ENCODE data around the gene TNFSF13B.
"Not testable (repeated sequence)": the region's sequence is repeated elsewhere in the genome, so short reads cannot be mapped to it uniquely, and the experiment has no call there.

The TNFSF13B gene

GRCh38 chr13:108306860-108307259 lies 37.3 kb downstream of the TNFSF13B start:
- H3F3A ChIP-seq (ENCODE audit: insufficient read depth, low read length): no peaks in the 10 kb centered on the region
- no peaks in the 10 kb centered on the region for H3K36me3 ChIP-seq (ENCODE audit: insufficient read depth, low read length)
- H3K4me1 ChIP-seq (ENCODE audit: insufficient read depth, low read length, severe bottlenecking): no peaks in the 10 kb centered on the region
- H3K79me2 ChIP-seq (ENCODE audit: insufficient read depth, low read length): no peaks in the 10 kb centered on the region
- H2AFZ ChIP-seq (ENCODE audit: low read length): no peak overlapping the region
- 0 out of 2 replicates have a peak, but pooled peaks cover 2% of the 10 kb centered on the region for H3K9me3 ChIP-seq (ENCODE audit: low read length)
- H3K27ac ChIP-seq (ENCODE audit: low read depth, low read length, poor library complexity, severe bottlenecking): no peak overlapping the region
- H3K27me3 ChIP-seq (ENCODE audit: insufficient read depth, low read length): no peaks in the 10 kb centered on the region
- no peaks in the 10 kb centered on the region for H3K9me2 ChIP-seq (ENCODE audit: low read depth, low read length)
- no peaks in the 10 kb centered on the region for H4K20me1 ChIP-seq (ENCODE audit: insufficient read depth, low read length)
- H3K4me2 ChIP-seq (ENCODE audit: low read length): no peak overlapping the region
- H3K4me3 ChIP-seq (ENCODE audit: low read depth, low read length, poor library complexity, severe bottlenecking): no peak overlapping the region
- no peak overlapping the region for H3K9ac ChIP-seq (ENCODE audit: low read length)
- TF ChIP-seq, protein P1, sequence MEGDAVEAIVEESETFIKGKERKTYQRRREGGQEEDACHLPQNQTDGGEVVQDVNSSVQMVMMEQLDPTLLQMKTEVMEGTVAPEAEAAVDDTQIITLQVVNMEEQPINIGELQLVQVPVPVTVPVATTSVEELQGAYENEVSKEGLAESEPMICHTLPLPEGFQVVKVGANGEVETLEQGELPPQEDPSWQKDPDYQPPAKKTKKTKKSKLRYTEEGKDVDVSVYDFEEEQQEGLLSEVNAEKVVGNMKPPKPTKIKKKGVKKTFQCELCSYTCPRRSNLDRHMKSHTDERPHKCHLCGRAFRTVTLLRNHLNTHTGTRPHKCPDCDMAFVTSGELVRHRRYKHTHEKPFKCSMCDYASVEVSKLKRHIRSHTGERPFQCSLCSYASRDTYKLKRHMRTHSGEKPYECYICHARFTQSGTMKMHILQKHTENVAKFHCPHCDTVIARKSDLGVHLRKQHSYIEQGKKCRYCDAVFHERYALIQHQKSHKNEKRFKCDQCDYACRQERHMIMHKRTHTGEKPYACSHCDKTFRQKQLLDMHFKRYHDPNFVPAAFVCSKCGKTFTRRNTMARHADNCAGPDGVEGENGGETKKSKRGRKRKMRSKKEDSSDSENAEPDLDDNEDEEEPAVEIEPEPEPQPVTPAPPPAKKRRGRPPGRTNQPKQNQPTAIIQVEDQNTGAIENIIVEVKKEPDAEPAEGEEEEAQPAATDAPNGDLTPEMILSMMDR (IDR thresholded peaks at IDR 0.05; ENCODE audit: low read length): no peak
- TF ChIP-seq EZH2 (IDR thresholded peaks at IDR 0.05; ENCODE audit: borderline replicate concordance, low read length): no peak

GRCh38 chr13:108311596-108311995 lies 42.1 kb downstream of the TNFSF13B start:
- not testable (repeated sequence) for H3K27ac ChIP-seq (ENCODE audit: low read depth, low read length, poor library complexity, severe bottlenecking); H3K9me2 ChIP-seq (ENCODE audit: low read depth, low read length); H4K20me1 ChIP-seq (ENCODE audit: insufficient read depth, low read length); H3K79me2 ChIP-seq (ENCODE audit: insufficient read depth, low read length); H3K9ac ChIP-seq (ENCODE audit: low read length); H3K27me3 ChIP-seq (ENCODE audit: insufficient read depth, low read length); H3F3A ChIP-seq (ENCODE audit: insufficient read depth, low read length); H3K4me2 ChIP-seq (ENCODE audit: low read length); H2AFZ ChIP-seq (ENCODE audit: low read length); H3K9me3 ChIP-seq (ENCODE audit: low read length); H3K4me3 ChIP-seq (ENCODE audit: low read depth, low read length, poor library complexity, severe bottlenecking); H3K36me3 ChIP-seq (ENCODE audit: insufficient read depth, low read length)
- peaks cover 11% of the 10 kb centered on the region for H3K4me1 ChIP-seq (ENCODE audit: insufficient read depth, low read length, severe bottlenecking)

DNA sequence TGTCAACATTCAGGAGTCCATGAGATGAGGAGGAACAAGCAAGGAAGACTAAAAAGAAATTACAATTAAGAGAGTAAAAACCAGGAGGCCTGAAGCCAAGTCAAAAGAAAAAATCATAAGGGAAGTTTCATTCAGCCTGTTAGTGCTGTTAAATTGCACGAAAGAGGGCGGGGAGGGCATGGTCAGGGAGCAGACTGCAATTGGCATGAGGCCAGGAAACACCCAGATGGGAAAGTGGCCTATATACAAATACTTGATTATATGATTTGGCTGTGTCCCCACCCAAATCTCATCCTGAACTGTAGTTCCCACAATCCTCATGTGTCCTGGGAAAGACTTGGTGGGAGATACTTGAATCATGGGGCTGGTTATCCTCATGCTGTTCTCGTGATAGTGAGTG lies 43.9 kb downstream of the TNFSF13B start:
- Histone ChIP-seq H3K9me3 (ENCODE audit: low read length) (0 out of 2 replicates have a peak, but pooled peaks cover 2% of the 10 kb centered on the region), H3K27ac (ENCODE audit: low read depth, low read length, poor library complexity, severe bottlenecking) (no peak overlapping the region), H2AFZ (ENCODE audit: low read length) (no peak overlapping the region), H3K4me1 (ENCODE audit: insufficient read depth, low read length, severe bottlenecking) (peaks cover 11% of the 10 kb centered on the region), H3K36me3 (ENCODE audit: insufficient read depth, low read length) (no peaks in the 10 kb centered on the region), H3K79me2 (ENCODE audit: insufficient read depth, low read length) (no peaks in the 10 kb centered on the region), H3K9me2 (ENCODE audit: low read depth, low read length) (no peaks in the 10 kb centered on the region), H4K20me1 (ENCODE audit: insufficient read depth, low read length) (no peaks in the 10 kb centered on the region), H3F3A (ENCODE audit: insufficient read depth, low read length) (no peaks in the 10 kb centered on the region), H3K4me3 (ENCODE audit: low read depth, low read length, poor library complexity, severe bottlenecking) (no peak overlapping the region), H3K9ac (ENCODE audit: low read length) (no peak overlapping the region), H3K4me2 (ENCODE audit: low read length) (no peak overlapping the region), H3K27me3 (ENCODE audit: insufficient read depth, low read length) (no peaks in the 10 kb centered on the region)
- TF ChIP-seq EZH2 (IDR thresholded peaks at IDR 0.05; ENCODE audit: borderline replicate concordance, low read length): no peak
- TF ChIP-seq, protein P1 (IDR thresholded peaks at IDR 0.05; ENCODE audit: low read length): no peak

- TF ChIP-seq EZH2 (IDR thresholded peaks at IDR 0.05; ENCODE audit: borderline replicate concordance, low read length): no peak
- TF ChIP-seq, protein P1 (IDR thresholded peaks at IDR 0.05; ENCODE audit: low read length): no peak
- Histone ChIP-seq H3K9me3 (ENCODE audit: low read length) (no peaks in the 10 kb centered on the region), H3K9me2 (ENCODE audit: low read depth, low read length) (no peaks in the 10 kb centered on the region), H3K4me1 (ENCODE audit: insufficient read depth, low read length, severe bottlenecking) (peaks cover 11% of the 10 kb centered on the region), H3K27ac (ENCODE audit: low read depth, low read length, poor library complexity, severe bottlenecking) (no peak overlapping the region), H3K4me2 (ENCODE audit: low read length) (no peak overlapping the region), H3K9ac (ENCODE audit: low read length) (no peak overlapping the region), H4K20me1 (ENCODE audit: insufficient read depth, low read length) (no peaks in the 10 kb centered on the region), H3F3A (ENCODE audit: insufficient read depth, low read length) (no peaks in the 10 kb centered on the region), H2AFZ (ENCODE audit: low read length) (no peak overlapping the region), H3K36me3 (ENCODE audit: insufficient read depth, low read length) (no peaks in the 10 kb centered on the region), H3K27me3 (ENCODE audit: insufficient read depth, low read length) (no peaks in the 10 kb centered on the region), H3K79me2 (ENCODE audit: insufficient read depth, low read length) (no peaks in the 10 kb centered on the region), H3K4me3 (ENCODE audit: low read depth, low read length, poor library complexity, severe bottlenecking) (no peak overlapping the region)
Observed at GRCh38 chr13:108315273-108315672, 45.8 kb downstream of the TNFSF13B start.
